ENCODE results near the gene LCN12.

GRCh38 chr9:136984464-136985026, 32.5 kb downstream of the LCN12 start:
- TF ChIP-seq, protein P1, sequence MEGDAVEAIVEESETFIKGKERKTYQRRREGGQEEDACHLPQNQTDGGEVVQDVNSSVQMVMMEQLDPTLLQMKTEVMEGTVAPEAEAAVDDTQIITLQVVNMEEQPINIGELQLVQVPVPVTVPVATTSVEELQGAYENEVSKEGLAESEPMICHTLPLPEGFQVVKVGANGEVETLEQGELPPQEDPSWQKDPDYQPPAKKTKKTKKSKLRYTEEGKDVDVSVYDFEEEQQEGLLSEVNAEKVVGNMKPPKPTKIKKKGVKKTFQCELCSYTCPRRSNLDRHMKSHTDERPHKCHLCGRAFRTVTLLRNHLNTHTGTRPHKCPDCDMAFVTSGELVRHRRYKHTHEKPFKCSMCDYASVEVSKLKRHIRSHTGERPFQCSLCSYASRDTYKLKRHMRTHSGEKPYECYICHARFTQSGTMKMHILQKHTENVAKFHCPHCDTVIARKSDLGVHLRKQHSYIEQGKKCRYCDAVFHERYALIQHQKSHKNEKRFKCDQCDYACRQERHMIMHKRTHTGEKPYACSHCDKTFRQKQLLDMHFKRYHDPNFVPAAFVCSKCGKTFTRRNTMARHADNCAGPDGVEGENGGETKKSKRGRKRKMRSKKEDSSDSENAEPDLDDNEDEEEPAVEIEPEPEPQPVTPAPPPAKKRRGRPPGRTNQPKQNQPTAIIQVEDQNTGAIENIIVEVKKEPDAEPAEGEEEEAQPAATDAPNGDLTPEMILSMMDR (IDR thresholded peaks at IDR 0.05) = no peak
- no peak for TF ChIP-seq POLR2A (IDR thresholded peaks at IDR 0.05; ENCODE audit: low read depth)
